Stimulated activated CD4-positive, alpha-beta T cell treated with anti-CD3 and anti-CD28 coated beads, Interleukin-15, amount 100 ng/mL, for 48 hours (primary cell): ENCODE data around the gene SLC7A7.
"Not testable (repeated sequence)": the region's sequence is repeated elsewhere in the genome, so short reads cannot be mapped to it uniquely, and the experiment has no call there.

Experiments
- DNase-seq, 2 donors: peaks; one replicate each; pipeline ENCODE4 v3.0.0-alpha.2; 2020; ENCODE audit warnings: low read depth in 2 of 2

The SLC7A7 gene

DNA sequence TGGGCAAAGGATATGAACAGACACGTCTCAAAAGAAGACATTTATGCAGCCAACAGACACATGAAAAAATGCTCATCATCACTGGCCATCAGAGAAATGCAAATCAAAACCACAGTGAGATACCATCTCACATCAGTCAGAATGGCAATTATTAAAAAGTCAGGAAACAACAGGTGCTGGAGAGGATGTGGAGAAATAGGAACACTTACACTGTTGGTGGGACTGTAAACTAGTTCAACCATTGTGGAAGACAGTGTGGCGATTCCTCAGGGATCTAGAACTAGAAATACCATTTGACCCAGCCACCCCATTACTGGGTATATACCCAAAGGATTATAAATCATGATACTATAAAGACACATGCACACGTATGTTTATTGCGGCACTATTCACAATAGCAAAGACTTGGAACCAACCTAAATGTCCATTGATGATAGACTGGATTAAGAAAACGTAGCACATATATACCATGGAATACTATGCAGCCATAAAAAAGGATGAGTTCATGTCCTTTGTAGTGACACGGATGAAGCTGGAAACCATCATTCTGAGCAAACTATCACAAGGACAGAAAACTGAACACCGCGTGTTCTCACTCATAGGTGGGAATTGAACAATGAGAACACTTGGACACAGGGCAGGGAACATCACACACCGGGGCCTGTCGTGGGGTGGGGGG lies 57.1 kb downstream of the SLC7A7 start:
- DNase-seq: not testable (repeated sequence)

DNA sequence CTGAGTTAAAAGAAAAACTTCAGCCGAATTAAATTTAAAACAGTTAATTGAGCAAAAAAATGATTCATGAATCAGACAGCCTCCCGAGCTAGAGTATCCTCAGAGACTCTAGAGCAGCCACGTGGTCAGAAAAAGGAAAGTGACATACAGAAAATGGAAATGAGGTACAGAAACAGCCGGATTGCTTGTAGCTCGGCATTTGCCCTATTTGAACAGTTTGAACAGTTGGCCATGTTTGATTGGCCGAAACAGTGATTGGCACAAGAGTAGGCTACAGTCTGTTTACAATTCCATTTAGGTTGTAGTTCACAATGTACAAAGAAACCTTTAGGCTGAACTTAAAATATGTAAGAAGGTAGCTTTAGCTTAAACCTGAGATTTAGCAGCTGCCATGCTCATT lies 61.6 kb downstream of the SLC7A7 start:
- DNase-seq: no peak

DNA sequence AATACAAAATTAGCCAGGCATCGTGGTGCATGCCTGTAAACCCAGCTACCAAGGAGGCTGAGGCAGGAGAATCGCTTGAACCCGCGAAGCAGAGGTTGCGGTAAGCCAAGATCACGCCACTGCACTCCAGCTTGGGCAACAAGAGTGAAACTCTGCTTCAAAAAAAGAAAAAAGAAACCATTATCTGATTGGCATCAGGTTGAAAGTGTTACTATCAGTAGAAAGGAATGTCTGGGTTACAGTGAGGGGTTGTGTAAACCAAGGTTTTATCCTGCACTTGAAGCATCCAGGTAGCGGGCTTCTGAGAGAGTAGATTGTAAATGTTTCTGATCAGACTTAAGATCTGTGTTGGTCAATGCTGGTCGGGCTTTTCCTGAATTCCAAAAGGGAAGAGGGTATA lies 62.8 kb downstream of the SLC7A7 start:
- no peak for DNase-seq

DNA sequence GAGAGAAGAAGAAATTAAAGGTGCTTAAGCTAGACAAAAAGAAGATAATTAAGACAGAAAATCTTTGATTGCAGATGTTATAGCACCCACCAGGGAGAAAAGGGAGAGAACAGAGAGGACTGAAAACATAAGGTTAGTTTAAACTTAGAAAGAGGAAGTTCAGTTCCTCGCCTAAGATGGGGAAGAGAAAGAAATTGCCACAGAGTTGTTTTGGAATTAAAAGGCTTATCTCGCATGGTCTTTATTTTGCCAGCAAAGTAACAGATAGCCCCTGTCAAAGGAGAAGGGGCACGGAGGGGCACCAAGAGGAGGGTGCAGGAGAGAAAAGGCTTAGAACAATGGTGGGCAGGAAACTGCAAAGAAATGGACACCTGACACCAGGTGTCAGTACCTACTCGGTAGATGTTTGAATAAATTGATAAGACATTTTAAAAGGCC lies 66.6 kb downstream of the SLC7A7 start:
- DNase-seq: no peak

DNA sequence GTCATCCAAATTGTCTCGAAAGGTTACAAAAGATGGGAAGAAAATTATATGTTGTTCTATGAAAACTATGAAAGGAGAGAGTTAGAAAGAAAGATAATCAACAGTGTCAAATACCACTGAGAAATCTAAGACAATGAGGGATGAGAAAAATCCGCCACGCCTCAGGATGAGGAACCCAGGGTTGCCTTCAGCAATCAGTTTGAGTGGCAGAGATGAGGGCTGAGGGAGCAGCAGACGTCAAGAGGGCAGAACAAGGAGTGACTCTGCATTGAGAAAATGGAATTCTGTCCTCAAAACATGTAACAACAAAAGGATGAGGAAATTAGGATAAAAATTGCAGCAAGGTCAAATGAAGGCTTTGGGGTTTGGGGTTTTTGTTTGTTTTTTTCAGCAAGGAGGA lies 67.0 kb downstream of the SLC7A7 start:
- DNase-seq: no peak

DNA sequence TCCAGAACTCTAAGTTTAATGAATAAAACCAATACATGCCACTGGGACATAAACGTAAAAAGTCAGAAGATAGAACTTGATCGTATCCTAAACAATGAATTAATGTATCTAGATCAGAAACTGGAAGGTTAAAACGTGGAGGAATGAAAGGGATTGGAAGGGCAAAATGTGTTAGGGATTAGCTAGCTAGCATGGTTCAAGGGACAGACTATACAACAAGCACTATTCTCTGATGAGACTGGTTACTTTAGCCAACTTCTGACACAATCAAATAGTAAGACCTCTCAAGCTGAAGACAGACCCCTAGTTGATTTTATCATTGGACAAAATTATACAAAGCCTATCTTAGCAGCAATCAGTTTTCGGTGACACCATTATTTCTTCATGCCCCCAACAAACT lies 67.5 kb downstream of the SLC7A7 start:
- DNase-seq: no peak

DNA sequence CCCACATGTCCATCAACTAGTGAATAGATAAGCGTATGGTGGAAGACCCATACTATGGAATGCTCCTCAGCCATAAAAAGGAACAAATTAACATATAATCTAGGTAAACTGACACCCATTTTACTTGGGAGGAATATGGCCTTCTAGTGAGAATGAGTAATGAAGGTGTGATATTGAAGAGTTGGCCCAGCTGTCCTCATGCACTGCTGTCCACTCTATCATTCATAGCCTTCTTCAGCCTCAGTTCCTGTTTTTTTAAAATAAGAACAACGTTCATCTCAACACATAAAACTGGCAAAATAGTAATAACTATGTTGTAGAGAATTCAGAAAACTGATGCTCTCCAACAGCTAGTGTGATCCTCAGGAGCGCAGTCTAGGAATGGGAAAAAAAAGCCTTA lies 75.2 kb downstream of the SLC7A7 start:
- DNase-seq: no peak

DNA sequence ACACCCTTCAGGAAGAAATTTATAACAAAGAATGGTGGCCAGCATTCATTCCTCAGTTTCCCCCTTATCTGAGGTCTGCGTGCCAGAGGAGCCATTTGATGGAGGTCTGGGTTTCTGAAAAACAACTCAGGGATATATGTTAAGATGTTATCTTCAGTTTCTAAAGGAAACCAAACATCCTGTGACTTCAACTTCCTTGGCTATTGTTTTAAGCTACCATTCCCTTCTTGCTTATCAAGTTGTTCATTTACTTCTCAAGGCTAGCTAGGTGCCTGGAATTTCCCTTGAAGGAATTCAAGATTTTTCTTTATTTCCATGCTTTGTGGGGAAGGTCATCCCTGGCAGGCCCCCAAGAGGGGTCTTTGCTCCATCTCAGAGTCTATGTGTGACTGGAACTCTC lies 75.8 kb downstream of the SLC7A7 start:
- DNase-seq: no peak

DNA sequence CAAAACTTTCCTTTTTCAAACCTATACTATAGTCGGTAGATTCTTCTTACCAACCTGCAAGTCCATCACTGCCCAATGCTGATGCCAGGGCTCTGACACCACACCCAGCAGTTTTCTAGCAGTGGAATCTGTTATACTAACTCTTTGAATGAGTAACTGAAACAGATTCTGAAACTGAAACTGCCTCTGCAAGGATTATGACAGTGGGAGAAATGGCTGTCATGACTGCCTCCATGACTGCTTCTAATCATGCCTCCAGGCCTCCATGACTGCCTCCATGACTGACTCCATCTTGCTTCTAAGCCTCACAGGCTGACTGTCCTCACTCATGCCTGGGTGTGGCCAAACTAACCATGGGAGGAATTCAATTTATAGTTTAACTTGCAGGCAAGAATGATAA lies 78.2 kb downstream of the SLC7A7 start:
- DNase-seq: peak; percentile 28 to 50

DNA sequence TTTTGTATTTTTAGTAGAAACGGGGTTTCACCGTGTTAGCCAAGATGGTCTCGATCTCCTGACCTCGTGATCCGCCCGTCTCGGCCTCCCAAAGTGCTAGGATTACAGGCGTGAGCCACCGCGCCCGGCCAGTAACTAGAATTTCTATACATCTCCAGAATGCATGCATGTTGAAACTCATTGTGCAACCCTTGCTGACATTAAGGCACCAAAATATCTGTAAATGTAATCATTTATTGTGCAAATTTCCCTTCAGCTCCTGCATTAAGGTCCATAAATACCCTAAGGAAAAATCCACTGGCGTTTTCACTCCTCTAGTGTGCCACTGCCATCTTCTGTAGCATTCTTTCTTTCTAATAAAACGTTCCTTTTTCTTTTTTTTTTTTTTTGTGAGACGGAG lies 78.9 kb downstream of the SLC7A7 start:
- not testable (repeated sequence) for DNase-seq

DNA sequence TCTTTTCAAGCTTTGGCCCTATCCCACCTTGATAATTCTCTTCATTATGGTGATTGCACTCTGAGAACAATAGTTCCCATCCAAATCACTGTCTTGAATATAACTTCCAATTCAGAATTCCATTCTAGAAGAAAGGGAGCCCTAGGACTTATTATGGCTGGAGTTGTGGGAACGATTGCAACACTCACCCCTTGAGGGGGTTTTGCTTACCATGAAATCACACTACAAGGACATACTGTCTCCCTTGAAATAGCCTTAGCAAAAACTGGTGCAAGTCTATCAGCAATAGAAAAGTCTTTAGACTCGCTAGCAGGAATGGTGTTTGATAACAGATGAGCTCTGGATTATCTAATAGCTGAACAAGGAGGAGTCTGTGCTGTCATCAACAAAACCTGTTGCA lies 80.1 kb downstream of the SLC7A7 start:
- DNase-seq: no peak

DNA sequence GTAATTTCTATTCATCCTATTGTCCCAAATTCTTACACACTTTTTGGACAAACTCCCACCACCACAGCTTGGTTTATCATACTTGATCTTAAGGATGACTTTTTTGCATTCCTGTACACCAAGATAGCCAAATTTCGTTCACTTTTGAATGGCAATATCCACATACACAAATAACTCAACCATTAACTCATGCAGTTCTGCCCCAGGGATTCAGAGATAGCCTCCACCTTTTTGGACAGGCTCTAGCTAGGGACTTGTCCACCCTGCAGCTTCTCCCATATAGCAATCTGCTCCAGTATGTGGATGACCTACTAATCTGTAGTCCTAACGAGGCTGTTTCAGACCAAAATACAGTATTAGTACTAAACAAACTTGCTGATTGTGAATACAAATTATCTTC lies 81.4 kb downstream of the SLC7A7 start:
- DNase-seq: no peak

DNA sequence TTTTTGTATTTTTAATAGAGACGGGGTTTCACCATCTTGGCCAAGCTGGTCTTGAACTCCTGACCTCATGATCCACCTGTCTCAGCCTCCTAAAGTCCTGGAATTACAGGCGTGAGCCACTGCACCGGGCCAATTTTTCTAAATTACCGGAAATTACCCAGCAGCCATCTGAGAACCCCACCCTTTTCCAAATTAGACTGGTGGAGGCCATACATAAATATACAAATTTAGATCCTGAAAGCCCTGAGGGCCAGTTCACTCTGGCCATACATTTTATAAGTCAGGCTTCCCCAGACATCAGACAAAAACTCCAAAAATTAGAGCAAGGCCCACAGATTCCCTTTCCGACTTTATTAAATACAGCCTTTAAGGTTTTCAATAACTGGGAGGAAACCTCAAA lies 83.2 kb downstream of the SLC7A7 start:
- not testable (repeated sequence) for DNase-seq

DNA sequence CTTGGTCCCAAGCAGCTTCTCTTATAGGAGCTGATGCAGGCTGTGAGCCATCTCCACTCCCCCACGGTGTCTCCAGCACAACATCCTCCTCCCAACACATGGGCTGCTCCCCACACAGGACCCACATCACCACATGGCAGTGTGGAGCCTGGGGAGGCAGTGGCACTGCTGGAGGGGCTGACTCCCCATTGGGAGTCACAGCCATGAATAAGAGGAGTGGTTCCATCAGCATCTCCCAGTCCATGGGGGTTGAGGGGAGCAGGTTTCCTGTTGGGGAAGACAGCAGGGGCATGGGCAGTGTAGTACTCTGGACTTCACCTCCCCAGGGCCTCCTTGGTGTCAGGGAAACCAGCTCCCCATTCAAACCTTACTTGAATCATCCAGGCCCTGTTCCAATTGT lies 89.2 kb downstream of the SLC7A7 start:
- DNase-seq: no peak

DNA sequence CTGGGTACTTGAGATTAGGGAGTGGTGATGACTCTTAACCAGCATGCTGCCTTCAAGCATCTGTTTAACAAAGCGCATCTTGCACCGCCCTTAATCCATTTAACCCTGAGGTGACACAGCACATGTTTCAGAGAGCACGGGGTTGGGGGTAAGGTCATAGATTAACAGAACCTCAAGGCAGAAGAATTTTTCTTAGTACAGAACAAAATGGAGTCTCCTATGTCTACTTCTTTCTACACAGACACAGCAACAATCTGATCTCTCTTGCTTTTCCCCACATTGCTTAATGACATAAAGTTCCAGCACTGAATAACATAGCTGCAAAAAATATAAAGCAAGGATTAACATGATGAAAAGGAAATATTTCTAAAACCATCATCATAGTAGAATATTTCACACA lies 89.9 kb downstream of the SLC7A7 start:
- not testable (repeated sequence) for DNase-seq

DNA sequence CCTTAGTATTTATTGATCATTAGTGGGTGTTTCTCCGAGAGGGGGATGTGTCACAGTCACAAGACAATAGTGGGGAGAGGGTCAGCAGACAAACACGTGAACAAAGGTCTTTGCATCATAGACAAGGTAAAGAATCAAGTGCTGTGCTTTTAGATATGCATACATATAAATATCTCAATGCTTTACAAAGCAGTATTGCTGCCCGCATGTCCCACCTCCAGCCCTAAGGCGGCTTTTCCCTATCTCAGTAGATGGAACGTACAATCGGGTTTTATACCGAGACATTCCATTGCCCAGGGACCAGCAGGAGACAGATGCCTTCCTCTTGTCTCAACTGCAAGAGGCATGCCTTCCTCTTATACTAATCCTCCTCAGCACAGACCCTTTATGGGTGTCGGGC lies 90.4 kb downstream of the SLC7A7 start:
- not testable (repeated sequence) for DNase-seq

DNA sequence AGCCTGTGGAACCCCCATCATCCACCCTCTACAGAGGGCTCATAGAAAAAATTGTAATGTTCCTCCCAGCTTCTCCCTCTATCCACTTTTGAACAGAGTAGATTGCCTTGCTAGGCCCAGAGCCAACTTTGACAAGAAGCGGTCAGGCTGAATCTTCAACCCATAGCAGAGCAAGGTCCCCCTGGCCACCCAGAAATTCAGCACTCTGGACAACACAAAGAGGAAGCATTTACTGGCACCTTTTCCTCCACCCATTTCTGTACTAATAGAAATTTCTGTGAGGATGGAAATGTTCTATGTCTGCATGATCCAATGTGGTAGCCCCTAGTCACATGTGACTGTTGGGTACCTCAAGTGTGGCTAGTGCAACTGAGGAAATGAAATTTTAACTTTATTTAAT lies 91.4 kb downstream of the SLC7A7 start:
- DNase-seq: no peak
